Astrocyte of the cerebellum (primary cell): ENCODE results near the gene THSD7B.

Source experiments
- DNase-seq: peaks from one replicate; pipeline ENCODE4 v3.0.0-alpha.2; 2011; ENCODE audit warnings: low read depth
- H3K4me3 ChIP-seq: 2 replicates; pipeline ENCODE4 v1.5.1; 2011; ENCODE audit warnings: mild to moderate bottlenecking, low read depth, low read length, moderate library complexity
- CTCF ChIP-seq: IDR thresholded peaks from 2 replicates; pipeline ENCODE4 v1.5.1; 2012; ENCODE audit warnings: low read length, low read depth, moderate library complexity, mild to moderate bottlenecking; ENCODE audit errors: missing control alignments
- in situ Hi-C: cut with HindIII; loops from 2 replicates; pipeline ENCODE4 v1.10.0; 2017; ENCODE audit warnings: low sequenced_read_pairs

The THSD7B gene

DNA sequence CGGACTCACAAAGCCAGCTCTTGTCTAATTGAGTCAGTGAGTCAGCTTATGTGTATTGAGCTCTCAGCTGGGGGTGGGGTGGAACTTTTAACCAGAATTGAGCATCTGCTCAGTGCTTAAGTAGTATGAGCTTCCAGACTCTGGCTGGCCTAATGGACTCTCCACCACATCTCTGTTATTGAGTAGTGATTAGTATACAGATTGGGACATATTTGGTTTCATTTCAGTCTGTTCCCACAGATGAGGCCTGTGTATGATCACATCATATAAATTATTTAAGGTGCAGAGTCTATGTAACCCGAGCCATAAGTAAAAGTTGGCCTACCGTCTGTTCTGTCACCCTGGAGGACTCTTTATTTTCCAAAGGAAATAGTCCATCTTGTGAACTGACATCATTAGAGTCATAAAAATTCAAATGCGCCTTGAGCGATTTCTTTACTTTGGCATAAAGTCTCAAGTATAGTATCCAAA lies 152.1 kb downstream of the THSD7B start:
- no peak for DNase-seq
- in situ Hi-C loops, result no loop called here
- TF ChIP-seq CTCF, result no peak
- H3K4me3 ChIP-seq, result no peak overlapping the region

- in situ Hi-C loops, result no loop called here
- no peak for DNase-seq
- TF ChIP-seq CTCF, result no peak
- H3K4me3 ChIP-seq, result no peak overlapping the region
Observed at GRCh38 chr2:136919682-136920081, 154.3 kb downstream of the THSD7B start.

GRCh38 chr2:136920652-136921333 lies 155.4 kb downstream of the THSD7B start:
- H3K4me3 ChIP-seq, result no peak overlapping the region
- in situ Hi-C loops, result no loop called here

DNA sequence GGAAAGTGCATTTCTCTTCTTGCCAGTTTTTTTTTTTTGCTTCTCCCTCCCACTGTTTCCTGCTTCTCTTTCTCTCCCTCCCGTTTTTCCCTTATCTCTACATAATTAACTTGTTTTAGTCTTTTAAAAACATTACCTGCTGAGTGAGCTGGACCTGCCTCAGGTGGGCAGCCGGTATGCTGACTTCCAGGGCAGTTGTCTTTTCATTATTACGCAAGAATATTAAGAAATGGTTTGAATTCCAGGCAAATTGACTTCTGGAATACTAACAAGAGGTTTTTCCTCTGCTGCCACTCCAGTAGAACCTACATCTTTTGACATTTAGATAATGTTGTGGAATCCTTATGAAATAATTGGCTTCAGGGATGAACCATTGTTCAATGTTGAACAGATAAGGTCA lies 161.8 kb downstream of the THSD7B start:
- no peak for DNase-seq
- in situ Hi-C loops, result no loop called here
- H3K4me3 ChIP-seq, result no peak overlapping the region
- TF ChIP-seq CTCF, result no peak

More at GRCh38 chr2:136920652-136921333, 155.4 kb downstream of the THSD7B start:
- no peak for DNase-seq
- no peak for TF ChIP-seq CTCF

DNA sequence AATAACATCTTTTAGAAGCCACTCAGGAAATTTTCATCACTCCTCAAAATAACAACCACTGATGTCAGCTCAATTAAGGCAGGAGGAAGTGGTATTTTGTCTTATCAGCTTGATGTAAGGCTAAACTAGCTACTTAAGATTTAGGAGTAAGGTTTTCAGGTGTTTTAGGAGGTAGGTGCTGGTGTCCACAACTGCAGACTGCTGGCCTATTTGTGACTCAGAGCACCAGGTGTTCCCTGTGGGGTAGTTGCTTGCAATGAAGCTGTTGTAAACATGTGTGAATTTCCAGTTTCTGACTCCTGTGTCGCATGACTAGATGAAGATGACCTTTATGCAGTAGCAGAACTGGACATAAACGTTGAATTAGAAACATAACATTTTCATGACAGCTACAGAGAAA lies 164.2 kb downstream of the THSD7B start:
- in situ Hi-C loops, result no loop called here
- no peak for DNase-seq
- H3K4me3 ChIP-seq, result no peak overlapping the region
- TF ChIP-seq CTCF, result no peak

DNA sequence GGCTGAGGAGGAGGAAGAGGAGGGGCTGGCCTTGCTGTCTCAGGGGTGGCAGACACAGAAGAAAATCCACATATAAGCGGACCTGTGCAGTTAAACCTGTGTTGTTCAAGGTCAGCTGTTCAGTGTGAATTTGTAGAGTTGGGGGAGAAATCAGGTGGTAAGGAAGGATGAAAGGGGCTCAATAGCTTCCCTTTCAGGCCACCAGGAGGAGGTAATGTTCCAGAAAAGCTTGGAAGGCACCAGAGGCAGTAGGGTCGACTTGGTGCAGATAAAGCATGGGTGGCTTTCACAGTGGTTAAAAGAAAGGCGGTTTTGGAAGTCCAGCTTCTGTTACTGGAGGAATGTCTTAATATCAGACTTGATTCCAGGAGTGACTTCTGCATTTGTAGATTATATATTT lies 167.4 kb downstream of the THSD7B start:
- H3K4me3 ChIP-seq, result no peak overlapping the region
- TF ChIP-seq CTCF, result peak; percentile 46
- no peak for DNase-seq
- in situ Hi-C loops, result no loop called here

DNA sequence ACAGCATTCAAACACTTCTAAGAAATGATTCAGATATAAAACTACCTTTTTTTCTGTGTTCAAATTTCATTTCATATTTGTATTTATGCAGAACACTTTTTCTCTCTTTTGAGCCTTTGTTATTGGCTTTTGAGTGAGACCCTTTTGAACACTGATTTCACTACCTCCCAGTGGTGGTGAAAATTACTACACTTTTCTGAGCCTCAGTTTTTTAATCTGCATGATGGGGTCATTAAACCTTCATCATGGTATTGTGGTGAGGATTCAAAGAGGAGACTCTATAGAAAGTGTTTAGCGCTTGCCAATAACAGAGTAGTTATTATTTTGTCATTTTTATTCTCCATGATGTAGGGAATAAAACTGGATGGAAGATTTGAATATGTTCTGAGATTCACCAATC lies 169.8 kb downstream of the THSD7B start:
- no peak overlapping the region for H3K4me3 ChIP-seq
- TF ChIP-seq CTCF, result no peak
- DNase-seq, result no peak
- in situ Hi-C loops, result no loop called here
